B cell (primary cell): ENCODE measurements around the gene DDR2. TPM values are rescaled to one million over a fixed set of nuclear protein-coding genes. Genes with fewer than 3 reads are reported as not detected.

Experiments
- ATAC-seq: fragments of 200-7000 bp; cut with Tn5 transposase; one replicate; pipeline ENCODE4 v1.10.0; 2021; ENCODE audit warnings: low read depth, mild to moderate bottlenecking, moderate number of reproducible peaks, moderate library complexity
- CTCF ChIA-PET: fragments of 350-600 bp; sonication (Branson Sonifier 250); formaldehyde crosslinking; loops from one replicate; lab custom pipeline; 2021; ENCODE audit warnings: antibody characterized with exemption, inconsistent platforms; lab: Charles Lee
- POLR2A ChIA-PET: fragments of 350-600 bp; sonication (Branson Sonifier 250); formaldehyde crosslinking; loops from one replicate; lab custom pipeline; 2021; ENCODE audit warnings: antibody characterized with exemption; lab: Charles Lee
- DNase-seq: peaks from one replicate; pipeline ENCODE4 v3.0.0; 2013
- H2AFZ ChIP-seq: 2 replicates; pipeline ENCODE4 v1.6.1; 2012; ENCODE audit warnings: mild to moderate bottlenecking, low read depth, low read length; ENCODE audit not compliant: insufficient read depth, poor library complexity, severe bottlenecking
- H3K27ac ChIP-seq, 2 donors: 1 replicate in 1 of 2; 2 replicates in 1 of 2; pipeline ENCODE4 v1.5.1; 2012 to 2013; ENCODE audit warnings: low read length in 2 of 2, mild to moderate bottlenecking in 2 of 2, moderate library complexity in 1 of 2
- H3K27me3 ChIP-seq, 4 experiments: fragments of 200-600 bp in 1 of 4; sonication (generic) in 1 of 4; replicated peaks in 1 of 4; 1 replicate in 2 of 4; 2 replicates in 2 of 4; pipeline versions ENCODE4 v1.6.1 to v1.7.0; 2013 to 2016; ENCODE audit warnings: low read length in 3 of 4, mild to moderate bottlenecking in 2 of 4, mixed read lengths in 1 of 4, moderate library complexity in 1 of 4; ENCODE audit not compliant: insufficient read depth in 4 of 4, control insufficient read depth in 3 of 4; ENCODE audit errors: control extremely low read depth in 1 of 4
- H3K36me3 ChIP-seq, 2 experiments: replicated peaks in 1 of 2; 1 replicate in 1 of 2; 2 replicates in 1 of 2; pipeline versions ENCODE4 v1.6.1 to v1.7.1; 2013; ENCODE audit warnings: low read length in 1 of 2; ENCODE audit not compliant: insufficient read depth in 2 of 2, control insufficient read depth in 1 of 2; ENCODE audit errors: control extremely low read depth in 1 of 2, extremely low read depth in 1 of 2
- H3K4me1 ChIP-seq, 2 donors: fragments of 200-600 bp in 1 of 2; sonication (generic) in 1 of 2; 1 replicate in 1 of 2; 2 replicates in 1 of 2; pipeline versions ENCODE4 v1.5.1 to v1.6.1; 2013 to 2017; ENCODE audit warnings: low read length in 2 of 2; ENCODE audit not compliant: control insufficient read depth in 2 of 2, insufficient read depth in 2 of 2
- H3K4me2 ChIP-seq: replicated peaks from 2 replicates; pipeline ENCODE3; 2012; ENCODE audit warnings: mild to moderate bottlenecking, low read depth, low read length; ENCODE audit not compliant: poor library complexity, severe bottlenecking
- H3K4me3 ChIP-seq, 5 experiments: fragments of 200-600 bp in 1 of 5; sonication (generic) in 1 of 5; 1 replicate in 3 of 5; 2 replicates in 2 of 5; pipeline versions ENCODE4 v1.5.1 to v1.7.0; 2011 to 2016; ENCODE audit warnings: low read length in 4 of 5, mild to moderate bottlenecking in 4 of 5, low read depth in 2 of 5, control low read depth in 1 of 5, moderate library complexity in 1 of 5; ENCODE audit not compliant: insufficient read depth in 1 of 5; ENCODE audit errors: control extremely low read depth in 1 of 5, extremely low read depth in 1 of 5
- H3K79me2 ChIP-seq: fragments of 200-600 bp; sonication (generic); one replicate; pipeline ENCODE4 v1.6.0; 2016; ENCODE audit warnings: low read length; ENCODE audit not compliant: control insufficient read depth, insufficient read depth
- H3K9ac ChIP-seq: fragments of 200-600 bp; sonication (generic); 2 replicates; pipeline ENCODE4 v1.6.1; 2017; ENCODE audit warnings: mild to moderate bottlenecking, low read length, moderate library complexity
- H3K9me3 ChIP-seq, 3 donors: one replicate each; pipeline versions ENCODE4 v1.6.1 to v1.7.1; 2013; ENCODE audit warnings: low read length in 2 of 3; ENCODE audit not compliant: control insufficient read depth in 2 of 3, insufficient read depth in 1 of 3; ENCODE audit errors: control extremely low read depth in 1 of 3
- H4K20me1 ChIP-seq: 2 replicates; pipeline ENCODE4 v1.6.0; 2012; ENCODE audit warnings: mild to moderate bottlenecking, low read length; ENCODE audit not compliant: insufficient read depth, control insufficient read depth, poor library complexity, severe bottlenecking
- H3K27ac Mint-ChIP-seq: one replicate; pipeline ENCODE4 v1.8.0; 2021; ENCODE audit warnings: mixed read lengths
- H3K27me3 Mint-ChIP-seq: one replicate; pipeline ENCODE4 v1.8.0; 2021; ENCODE audit warnings: mixed read lengths
- H3K4me1 Mint-ChIP-seq: one replicate; pipeline ENCODE4 v1.8.0; 2021; ENCODE audit warnings: mixed read lengths
- H3K4me3 Mint-ChIP-seq: one replicate; pipeline ENCODE4 v1.8.0; 2021; ENCODE audit warnings: mixed read lengths
- H3K9me3 Mint-ChIP-seq: one replicate; pipeline ENCODE4 v1.8.0; 2022; ENCODE audit warnings: mixed read lengths; ENCODE audit not compliant: insufficient read depth
- CTCF ChIP-seq: fragments of 200-600 bp; IDR thresholded peaks from one replicate; pipeline ENCODE4 v1.8.0; 2022; ENCODE audit warnings: antibody characterized with exemption, mild to moderate bottlenecking
- EZH2 ChIP-seq: IDR thresholded peaks from 2 replicates; pipeline ENCODE4 v1.6.1; 2012; ENCODE audit warnings: borderline replicate concordance, low read depth, mild to moderate bottlenecking, moderate library complexity, low read length; ENCODE audit not compliant: insufficient read depth, poor library complexity, severe bottlenecking
- WGBS: methylation state at CpG from one replicate; pipeline ENCODE4 v1.1.5; 2013; ENCODE audit warnings: missing lambda C conversion rate; ENCODE audit not compliant: insufficient coverage; 5-methylcytosine and 5-hydroxymethylcytosine counted together
- intact Hi-C: fragments of 100-400 bp; cut with micrococcal nuclease; formaldehyde crosslinking; loops from one replicate; pipeline ENCODE4 v1.10.0; 2022
- polyA plus RNA-seq: library from polyadenylated mRNA; depleted of rRNA; stranded (reverse); fragments of >200 nt; gene quantifications from 2 replicates; pipeline ENCODE4 v1.2.3, GENCODE V29; 2012
- total RNA-seq, 2 donors: library from RNA; stranded (reverse); fragments of 120-200 nt in 1 of 2; gene quantifications; 1 replicate in 1 of 2; 2 replicates in 1 of 2; pipeline versions ENCODE4 v1.2.3 to v1.2.4, GENCODE V29; 2013 to 2022

The DDR2 gene
- total and polyA plus RNA-seq, 2 donors (not counting 1 experiment from before 2014, with no cell fraction given), result 0.12 to 0.24 TPM

- H3K9me3 Mint-ChIP-seq, result no peaks in the 10 kb centered on the region
- peaks cover 0 to 6% (median 0%) of the 10 kb centered on the region in 4 experiments for H3K27me3 ChIP-seq
- H3K4me1 Mint-ChIP-seq, result no peaks in the 10 kb centered on the region
- H3K27ac ChIP-seq, result no peak overlapping the region
- H3K27ac Mint-ChIP-seq, result no peak overlapping the region
- H3K4me1 ChIP-seq, result no peaks in the 10 kb centered on the region
- intact Hi-C loops, result no loop called here
- no peaks in the 10 kb centered on the region for H3K36me3 ChIP-seq
- DNase-seq (no peak), ATAC-seq (no peak)
- H3K9ac ChIP-seq, result no peak overlapping the region
- CTCF ChIA-PET, result no interaction called here
- no peak overlapping the region for H3K4me3 Mint-ChIP-seq
- WGBS, result no CpG with 5 or more reads among the region's 1 CpG
- POLR2A ChIA-PET, result no interaction called here
- H3K27me3 Mint-ChIP-seq, result peaks cover 21% of the 10 kb centered on the region
- H3K79me2 ChIP-seq, result no peaks in the 10 kb centered on the region
- no peak overlapping the region for H3K4me3 ChIP-seq
- H2AFZ ChIP-seq, result no peak overlapping the region
- no peaks in the 10 kb centered on the region for H4K20me1 ChIP-seq
- H3K4me2 ChIP-seq, result no peak overlapping the region
- H3K9me3 ChIP-seq, result no peaks in the 10 kb centered on the region
- TF ChIP-seq EZH2 (no peak), CTCF (no peak)
Measured at GRCh38 chr1:162719678-162720077, 87.4 kb downstream of the DDR2 start.

GRCh38 chr1:162720996-162721395 lies 88.7 kb downstream of the DDR2 start:
- Histone ChIP-seq H2AFZ (no peak overlapping the region), H3K27me3 (peaks cover 0 to 6% (median 0%) of the 10 kb centered on the region in 4 experiments), H4K20me1 (no peaks in the 10 kb centered on the region), H3K36me3 (no peaks in the 10 kb centered on the region), H3K79me2 (no peaks in the 10 kb centered on the region), H3K4me3 (no peak overlapping the region), H3K4me1 (no peaks in the 10 kb centered on the region), H3K4me2 (no peak overlapping the region), H3K9me3 (no peaks in the 10 kb centered on the region), H3K27ac (no peak overlapping the region), H3K9ac (no peak overlapping the region)
- WGBS, result 56% methylated on average over 1 of the region's 1 CpG
- POLR2A ChIA-PET, result no interaction called here
- no peak for ATAC-seq
- Mint-ChIP-seq H3K4me1 (no peaks in the 10 kb centered on the region), H3K9me3 (no peaks in the 10 kb centered on the region), H3K27me3 (peaks cover 13% of the 10 kb centered on the region), H3K4me3 (no peak overlapping the region), H3K27ac (no peak overlapping the region)
- DNase-seq, result no peak
- TF ChIP-seq EZH2 (no peak), CTCF (no peak)
- CTCF ChIA-PET, result no interaction called here
- intact Hi-C loops, result no loop called here
